Raji (cell line): Measurements from ENCODE around the gene MRPL38.

Experiments used
- POLR2A ChIP-seq: IDR thresholded peaks from 2 replicates; pipeline ENCODE4 v1.6.1; 2011; ENCODE audit warnings: low read depth, low read length, control low read depth; ENCODE audit not compliant: insufficient read depth

MRPL38 gene

GRCh38 chr17:75925103-75925502 lies 20.4 kb upstream of the MRPL38 start:
- TF ChIP-seq POLR2A = no peak

GRCh38 chr17:75922963-75923874 lies 18.5 kb upstream of the MRPL38 start:
- no peak for TF ChIP-seq POLR2A

GRCh38 chr17:75922173-75922961 lies 17.7 kb upstream of the MRPL38 start:
- no peak for TF ChIP-seq POLR2A

GRCh38 chr17:75921596-75921995 lies 16.9 kb upstream of the MRPL38 start:
- TF ChIP-seq POLR2A = no peak

- TF ChIP-seq POLR2A = no peak
Measured at GRCh38 chr17:75920045-75920560, 15.4 kb upstream of the MRPL38 start.

GRCh38 chr17:75919611-75920010 lies 14.9 kb upstream of the MRPL38 start:
- TF ChIP-seq POLR2A = no peak

GRCh38 chr17:75917917-75918445 lies 13.3 kb upstream of the MRPL38 start:
- TF ChIP-seq POLR2A = no peak

- no peak for TF ChIP-seq POLR2A
Measured at GRCh38 chr17:75917141-75917916, 12.6 kb upstream of the MRPL38 start.

GRCh38 chr17:75915268-75915667 lies 10.6 kb upstream of the MRPL38 start:
- no peak for TF ChIP-seq POLR2A

- no peak for TF ChIP-seq POLR2A
Measured at GRCh38 chr17:75914643-75915267, 10.1 kb upstream of the MRPL38 start.

GRCh38 chr17:75913537-75914210 lies 9.0 kb upstream of the MRPL38 start:
- no peak for TF ChIP-seq POLR2A

- TF ChIP-seq POLR2A = no peak
Measured at GRCh38 chr17:75910699-75911098, 6.0 kb upstream of the MRPL38 start.

GRCh38 chr17:75909812-75910274 lies 5.2 kb upstream of the MRPL38 start:
- no peak for TF ChIP-seq POLR2A
